Lung (tissue), 12 donors: Measurements from ENCODE around the gene SSNA1. TPM values are rescaled to one million over a fixed set of nuclear protein-coding genes. Genes with fewer than 3 reads are reported as not detected.

Experiments used
- ATAC-seq: fragments of 200-7000 bp; cut with Tn5 transposase; one replicate; pipeline ENCODE4 v1.9.1; 2020; ENCODE audit warnings: moderate number of reproducible peaks; ENCODE audit not compliant: insufficient read depth, low FRiP score
- DNase-seq, 3 donors: peaks; one replicate each; pipeline ENCODE4 v3.0.0-alpha.2; 2013 to 2017
- H3K27ac ChIP-seq, 2 donors: one replicate each; pipeline ENCODE4 v1.5.1; 2013; ENCODE audit warnings: mild to moderate bottlenecking in 2 of 2, moderate library complexity in 2 of 2, control low read depth in 1 of 2, inconsistent platforms in 1 of 2, low read depth in 1 of 2, low read length in 1 of 2
- H3K27me3 ChIP-seq, 3 donors: one replicate each; pipeline ENCODE4 v1.5.1; 2013; ENCODE audit warnings: low read length in 2 of 3; ENCODE audit not compliant: control insufficient read depth in 3 of 3, insufficient read depth in 3 of 3
- H3K36me3 ChIP-seq, 4 donors: one replicate each; pipeline ENCODE4 v1.5.1; 2013; ENCODE audit warnings: low read length in 4 of 4, mild to moderate bottlenecking in 1 of 4, moderate library complexity in 1 of 4; ENCODE audit not compliant: control insufficient read depth in 4 of 4, insufficient read depth in 4 of 4
- H3K4me1 ChIP-seq, 5 donors: one replicate each; pipeline ENCODE4 v1.5.1; 2013; ENCODE audit warnings: low read length in 5 of 5, mild to moderate bottlenecking in 2 of 5, moderate library complexity in 1 of 5; ENCODE audit not compliant: control insufficient read depth in 5 of 5, insufficient read depth in 5 of 5
- H3K4me3 ChIP-seq: one replicate; pipeline ENCODE4 v1.5.1; 2013; ENCODE audit warnings: mild to moderate bottlenecking, control low read depth, moderate library complexity
- H3K9ac ChIP-seq, 2 donors: one replicate each; pipeline ENCODE4 v1.5.1; 2013; ENCODE audit warnings: low read length in 2 of 2, control low read depth in 1 of 2; ENCODE audit not compliant: insufficient read depth in 1 of 2
- H3K9me3 ChIP-seq, 4 donors: one replicate each; pipeline ENCODE4 v1.5.1; 2013; ENCODE audit warnings: low read length in 3 of 4, mild to moderate bottlenecking in 1 of 4, moderate library complexity in 1 of 4; ENCODE audit not compliant: control insufficient read depth in 4 of 4, insufficient read depth in 3 of 4
- CTCF ChIP-seq: IDR thresholded peaks from 2 replicates; pipeline ENCODE4 v1.5.1; 2012; ENCODE audit warnings: mild to moderate bottlenecking; ENCODE audit errors: control extremely low read depth, extremely low read depth
- WGBS, 2 donors: extraction: QIAGEN DNeasy Blood & Tissue Kit; methylation state at CpG; one replicate each; pipeline ENCODE4 v1.1.7; 2013; 5-methylcytosine and 5-hydroxymethylcytosine counted together
- polyA plus RNA-seq, 2 donors: library from polyadenylated mRNA; stranded (reverse); fragments of 200-250 nt; gene quantifications; one replicate each; pipeline ENCODE4 v1.2.1, GENCODE V29; 2013
- total RNA-seq, 2 donors: library from RNA; depleted of rRNA in 1 of 2; stranded (reverse); fragments of >200 nt in 1 of 2; gene quantifications; one replicate each; pipeline ENCODE4 v1.2.1, GENCODE V29; 2014 to 2021
- donor health status: control.
- donor health status: control.
- donor health status: Bipolar disorder and iron deficiency.
- donor health status: healthy.
- donor health status: DM: yes; HTN: yes; CAD: no.

SSNA1 gene
- total and polyA plus RNA-seq, 4 donors, result 40.8 to 144 (median 101) TPM

DNA sequence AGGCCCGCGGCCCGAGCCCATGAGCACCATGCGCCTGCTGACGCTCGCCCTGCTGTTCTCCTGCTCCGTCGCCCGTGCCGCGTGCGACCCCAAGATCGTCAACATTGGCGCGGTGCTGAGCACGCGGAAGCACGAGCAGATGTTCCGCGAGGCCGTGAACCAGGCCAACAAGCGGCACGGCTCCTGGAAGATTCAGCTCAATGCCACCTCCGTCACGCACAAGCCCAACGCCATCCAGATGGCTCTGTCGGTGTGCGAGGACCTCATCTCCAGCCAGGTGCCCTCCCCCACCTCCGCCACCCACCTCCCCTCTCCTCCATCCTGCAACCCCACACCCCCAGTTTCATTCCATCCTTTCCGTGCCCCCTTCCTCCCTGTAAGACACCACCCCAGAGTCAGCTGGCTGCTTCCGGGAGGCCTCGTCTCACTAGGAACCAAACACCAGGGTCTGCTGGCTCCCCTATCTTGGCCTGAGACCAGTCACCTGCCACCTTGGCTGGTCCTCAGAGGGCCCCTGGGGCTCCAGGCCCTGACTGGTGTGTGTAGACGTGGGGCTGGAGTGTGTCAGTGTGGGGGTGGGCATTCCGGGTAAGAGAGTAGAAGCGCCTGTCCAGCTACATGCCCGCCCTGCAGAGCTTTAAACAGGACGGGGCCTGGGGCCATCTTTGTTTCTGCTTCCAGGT is 48.9 kb upstream of the SSNA1 start:
- TF ChIP-seq CTCF, result no peak
- Histone ChIP-seq H3K9ac (no peak overlapping the region), H3K36me3 (no peaks in the 10 kb centered on the region), H3K4me3 (no peak overlapping the region), H3K27me3 (peaks cover 20 to 49% (median 29%) of the 10 kb centered on the region in 3 donors), H3K27ac (no peak overlapping the region), H3K9me3 (peaks cover 0 to 7% (median 0%) of the 10 kb centered on the region in 4 donors), H3K4me1 (peaks cover 0 to 3% (median 0%) of the 10 kb centered on the region in 5 donors)
- WGBS, 2 donors, result 31 to 38% methylated on average over 32 to 37 of the region's 37 CpGs
- DNase-seq (no peak), ATAC-seq (no peak)

- Histone ChIP-seq H3K4me3 (no peak overlapping the region), H3K4me1 (peaks cover 0 to 3% (median 0%) of the 10 kb centered on the region in 5 donors), H3K27ac (no peak overlapping the region), H3K9me3 (peaks cover 0 to 7% (median 0%) of the 10 kb centered on the region in 4 donors), H3K36me3 (no peaks in the 10 kb centered on the region), H3K9ac (no peak overlapping the region), H3K27me3 (peaks cover 20 to 49% (median 29%) of the 10 kb centered on the region in 3 donors)
- no peak for ATAC-seq
- 57 to 69% methylated on average over 26 of the region's 26 CpGs for WGBS, 2 donors
- DNase-seq, result no peak
- TF ChIP-seq CTCF, result no peak
Observed at GRCh38 chr9:137140151-137141012, 48.1 kb upstream of the SSNA1 start.

GRCh38 chr9:137141050-137141810 is 47.2 kb upstream of the SSNA1 start:
- H3K9me3 ChIP-seq, result peaks cover 0 to 7% (median 0%) of the 10 kb centered on the region in 4 donors
- ATAC-seq (no peak), DNase-seq (no peak)
- H3K27ac ChIP-seq, result no peak overlapping the region
- H3K27me3 ChIP-seq, result peaks cover 20 to 46% (median 24%) of the 10 kb centered on the region in 3 donors
- TF ChIP-seq CTCF, result no peak
- no peaks in the 10 kb centered on the region for H3K36me3 ChIP-seq
- WGBS, 2 donors, result 71 to 81% methylated on average over 17 of the region's 17 CpGs
- no peak overlapping the region for H3K9ac ChIP-seq
- no peak overlapping the region for H3K4me3 ChIP-seq
- peaks cover 0 to 3% (median 0%) of the 10 kb centered on the region in 5 donors for H3K4me1 ChIP-seq
